Sciatic nerve (tissue), 2 donors: ENCODE results near the gene KCNN1. TPM values are rescaled to one million over a fixed set of nuclear protein-coding genes. Genes with fewer than 3 reads are reported as not detected.

ENCODE experiments used
- ATAC-seq: fragments of 200-7000 bp; cut with Tn5 transposase; one replicate; pipeline ENCODE4 v1.9.1; 2020; ENCODE audit warnings: mild to moderate bottlenecking, moderate library complexity
- DNase-seq: peaks from one replicate; pipeline ENCODE4 v3.0.0-alpha.2; 2020; ENCODE audit warnings: low spot score
- intact Hi-C: fragments of 100-400 bp; cut with DNase I; formaldehyde crosslinking; loops from one replicate; pipeline ENCODE4 v1.14.2; 2022
- total RNA-seq: library from RNA; stranded (reverse); fragmentation: NEBNext Ultra II Directional; extraction: Animal tissue kit (Norgen Biotek cat#: 25700); gene quantifications from one replicate; pipeline ENCODE4 v1.2.1, GENCODE V29; 2021
- donor health status: DM: no; HTN: no; CAD: no.
- donor health status: DM: no; HTN: no; CAD: no.

The KCNN1 gene
- total RNA-seq, 1 donor from 2014 or later: 1.4 TPM

GRCh38 chr19:17944301-17944700 is 22.6 kb upstream of the KCNN1 start:
- intact Hi-C loops: no loop called here
- no peak for ATAC-seq
- DNase-seq: no peak

DNA sequence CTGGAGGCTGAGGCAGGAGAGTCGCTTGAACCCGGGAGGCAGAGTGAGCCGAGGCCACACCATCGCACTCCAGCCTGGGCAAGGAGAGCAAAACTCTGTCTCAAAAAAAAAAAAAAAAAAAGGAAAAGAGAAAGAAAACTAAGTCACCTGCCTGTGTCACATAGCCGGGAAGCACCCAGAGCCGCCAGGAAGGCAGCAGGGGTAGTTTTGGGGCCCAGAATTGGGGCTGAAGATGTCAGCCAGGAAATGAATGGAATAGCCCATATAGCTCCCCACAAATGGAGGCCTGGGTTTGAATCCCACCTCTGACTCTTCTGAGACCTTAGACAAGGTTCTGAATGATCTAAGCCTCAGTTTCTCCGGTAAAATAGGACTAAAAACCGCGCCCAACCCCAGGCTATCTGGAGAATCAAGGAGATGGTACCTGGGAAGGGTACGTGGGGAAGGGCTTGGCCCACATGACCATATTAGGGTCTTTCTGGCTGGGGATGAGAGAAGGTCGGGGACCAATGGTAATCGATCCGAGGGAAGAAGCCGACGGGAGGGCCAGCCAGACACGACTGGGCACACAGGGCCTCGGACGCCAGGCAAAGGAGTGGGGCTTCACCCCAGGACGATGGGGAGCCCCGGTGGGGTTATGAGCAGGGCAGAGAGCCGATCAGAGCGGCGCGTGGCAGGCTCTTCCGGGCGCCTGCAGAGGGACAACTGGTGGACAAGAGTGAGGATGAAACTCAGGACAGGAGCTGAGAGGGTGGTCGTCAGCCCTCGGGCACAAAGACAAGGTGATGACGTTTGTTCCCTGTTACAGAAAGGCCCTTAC is 19.7 kb upstream of the KCNN1 start:
- intact Hi-C loops: no loop called here
- ATAC-seq (peak; percentile 54), DNase-seq (no peak)

DNA sequence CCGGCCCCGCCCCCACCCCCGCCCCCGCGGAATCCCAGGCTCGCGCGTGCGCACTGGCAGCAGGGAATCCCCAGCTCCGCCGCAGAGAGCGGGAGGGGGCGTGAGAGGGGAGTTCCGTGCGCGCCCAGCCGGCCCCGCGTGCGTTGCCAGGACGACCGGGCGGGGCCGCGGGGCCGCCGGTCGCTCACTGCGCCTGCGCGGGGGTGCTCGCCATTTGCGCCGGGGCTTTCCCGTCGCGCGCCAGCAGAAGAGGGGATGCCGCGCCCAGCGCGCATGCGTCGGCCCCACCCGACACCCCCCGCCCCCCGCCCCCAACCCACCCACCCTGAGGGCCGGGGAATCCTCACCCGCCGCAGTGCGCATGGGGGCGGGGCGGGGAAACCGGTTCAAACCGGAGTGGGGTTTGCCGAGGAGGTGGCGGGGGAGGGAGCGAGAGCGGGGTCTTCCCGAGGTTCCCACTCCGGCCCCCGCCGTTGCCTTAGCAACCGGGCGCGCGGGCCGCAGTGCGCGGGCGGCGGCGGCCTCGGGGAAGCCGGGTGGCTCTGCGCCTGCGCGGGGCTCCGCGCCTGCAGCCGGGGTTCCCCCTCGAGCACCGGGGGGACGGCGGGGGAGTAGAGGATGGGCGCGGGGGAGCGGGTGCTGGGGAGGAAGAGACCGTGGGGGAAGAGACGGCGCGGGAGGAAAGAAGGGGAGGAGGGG is 18.9 kb upstream of the KCNN1 start:
- peak; percentile 95 for DNase-seq
- intact Hi-C loops: no loop called here
- peak; percentile 89 for ATAC-seq

DNA sequence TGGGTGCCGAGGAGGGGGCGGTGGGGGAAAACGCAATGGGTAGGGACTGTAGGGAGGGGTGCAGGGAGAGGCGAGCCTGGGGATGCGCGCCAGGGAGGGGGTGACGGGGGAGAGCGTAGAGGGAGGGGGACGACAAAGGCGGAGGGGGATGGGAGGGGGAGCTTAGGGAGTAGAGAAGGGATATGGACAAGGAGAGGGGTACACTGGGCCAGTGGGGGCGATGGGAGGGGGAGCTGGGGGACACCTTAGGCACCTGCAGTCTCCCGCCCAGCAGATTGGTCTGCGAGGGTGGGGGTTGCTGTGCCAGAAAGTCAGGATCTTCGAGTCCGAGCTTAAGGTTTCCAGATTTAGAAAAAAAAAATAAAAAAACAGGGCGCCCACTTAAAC is 18.4 kb upstream of the KCNN1 start:
- intact Hi-C loops: no loop called here

GRCh38 chr19:17948931-17949930 is 17.7 kb upstream of the KCNN1 start:
- intact Hi-C loops: no loop called here
- DNase-seq: no peak
- no peak for ATAC-seq

More for the DNA sequence above, 18.4 kb upstream of the KCNN1 start:
- DNase-seq: no peak
- no peak for ATAC-seq

- ATAC-seq: no peak
- intact Hi-C loops: no loop called here
- no peak for DNase-seq
Measured at GRCh38 chr19:17949956-17950309, 17.0 kb upstream of the KCNN1 start.

- intact Hi-C loops: no loop called here
- DNase-seq: no peak
- ATAC-seq: no peak
Measured at GRCh38 chr19:17950310-17951156, 16.4 kb upstream of the KCNN1 start.

GRCh38 chr19:17951157-17951989 is 15.5 kb upstream of the KCNN1 start:
- no peak for DNase-seq
- intact Hi-C loops: no loop called here
- no peak for ATAC-seq

DNA sequence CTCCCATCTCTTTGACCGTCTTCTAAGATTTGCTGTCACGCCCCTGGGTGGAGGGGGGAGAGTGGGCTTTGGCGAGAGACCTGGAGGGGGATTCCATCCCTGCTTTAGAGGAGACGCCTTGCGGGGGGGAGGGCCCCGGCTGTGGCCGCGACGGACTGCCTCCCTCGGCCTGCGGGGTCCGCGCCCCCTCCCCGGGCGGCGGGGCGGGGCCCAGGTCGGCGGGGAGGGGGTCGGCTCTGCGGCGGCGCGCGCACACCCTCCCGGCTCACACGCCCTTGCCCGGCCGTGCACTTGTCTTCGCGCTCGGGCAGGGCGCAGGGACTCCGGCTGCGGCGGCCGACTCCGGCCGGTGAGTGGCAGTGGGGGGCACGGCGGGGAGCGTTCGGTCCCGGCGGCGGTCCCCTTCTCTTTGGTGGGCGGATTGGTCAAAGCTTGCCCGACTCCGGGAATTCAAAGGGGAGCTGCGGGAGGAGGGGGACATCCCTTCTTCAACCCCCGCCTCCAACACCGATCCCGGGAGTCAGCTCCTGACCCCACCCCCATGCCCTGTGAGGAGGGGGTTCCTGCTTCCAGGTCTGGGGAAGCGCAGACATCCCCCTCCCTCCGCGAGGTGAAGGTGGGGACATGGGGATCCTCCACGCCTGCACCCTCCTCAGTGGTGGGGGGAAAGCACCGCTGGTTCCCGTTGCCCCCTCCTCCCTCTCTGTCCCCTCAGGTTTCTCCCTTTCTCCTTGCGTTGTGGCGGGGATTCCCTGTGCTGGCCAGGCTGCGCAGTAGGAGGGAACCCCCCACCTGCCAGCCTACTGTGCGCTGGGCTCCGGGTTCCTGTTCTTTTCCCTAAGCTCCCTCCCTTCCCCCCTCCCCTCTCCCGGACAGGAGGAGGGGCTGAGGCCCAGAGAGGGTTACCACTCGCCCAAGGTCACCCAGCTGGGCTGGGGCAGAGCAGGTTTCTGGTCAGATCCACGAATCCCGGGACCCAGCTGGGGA is 14.6 kb upstream of the KCNN1 start:
- no peak for ATAC-seq
- intact Hi-C loops: no loop called here
- DNase-seq: no peak

DNA sequence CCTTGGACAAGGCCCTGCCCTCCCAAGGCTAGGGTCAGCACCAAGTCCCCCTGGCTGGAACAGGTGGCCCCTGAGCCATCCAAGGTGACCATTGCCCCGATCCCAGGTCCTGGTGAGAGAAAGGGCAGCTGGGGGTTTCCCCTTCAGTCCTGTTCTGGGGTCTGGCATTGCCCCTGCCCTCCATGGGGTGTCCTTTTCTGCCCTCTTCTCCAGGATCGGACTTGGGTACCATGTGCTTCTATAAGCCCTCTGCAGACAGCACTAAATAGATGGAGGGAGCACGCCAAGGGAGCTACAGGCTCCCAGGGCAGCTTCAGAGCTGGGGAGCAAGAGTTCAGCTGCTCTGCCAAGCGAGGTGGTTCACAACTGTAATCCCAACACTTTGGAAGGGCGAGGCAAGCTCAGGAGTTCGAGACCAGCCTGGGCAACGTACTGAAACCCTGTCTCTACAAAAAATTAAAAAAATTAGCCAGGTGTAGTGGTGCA is 13.5 kb upstream of the KCNN1 start:
- ATAC-seq (no peak), DNase-seq (no peak)
- intact Hi-C loops: no loop called here

DNA sequence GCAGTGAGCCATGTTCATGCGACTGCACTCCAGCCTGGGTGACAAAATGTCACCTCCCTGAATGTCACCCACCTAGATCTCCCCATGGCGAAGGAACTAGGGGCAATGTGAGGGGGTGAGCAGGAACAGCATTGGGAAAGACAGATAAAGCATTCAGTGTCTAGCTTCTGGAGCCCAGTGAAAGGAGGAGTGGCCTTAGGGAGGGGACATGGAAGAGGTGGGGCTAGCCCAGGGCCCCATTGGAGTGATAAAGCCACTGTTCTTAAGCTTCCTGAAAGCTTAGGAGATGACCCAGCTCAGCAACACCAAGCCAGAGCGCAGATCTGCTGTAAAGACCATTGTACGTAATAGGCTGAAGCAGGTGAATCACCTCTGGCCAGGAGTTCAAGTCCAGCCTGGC is 13.0 kb upstream of the KCNN1 start:
- intact Hi-C loops: no loop called here
- no peak for DNase-seq
- no peak for ATAC-seq

DNA sequence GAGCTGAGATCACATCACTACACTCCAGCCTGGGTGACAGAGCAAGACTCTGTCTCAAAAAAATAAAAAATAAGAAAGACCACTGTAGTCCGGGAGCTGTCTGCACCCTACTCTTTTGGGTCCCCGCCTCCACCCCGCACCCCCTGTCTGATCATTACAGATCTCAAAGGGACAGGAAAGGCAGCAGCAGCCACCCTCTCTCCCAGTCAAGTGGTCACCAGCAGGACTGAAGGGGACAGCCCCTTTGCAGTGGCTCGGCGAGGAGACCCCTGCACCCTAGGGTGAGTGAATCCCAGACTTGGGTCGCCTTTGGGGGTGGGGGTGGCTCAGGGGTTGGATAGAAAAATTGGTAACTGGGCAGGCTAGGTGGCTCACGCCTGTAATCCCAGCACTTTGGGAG is 12.5 kb upstream of the KCNN1 start:
- DNase-seq (no peak), ATAC-seq (no peak)
- intact Hi-C loops: no loop called here

DNA sequence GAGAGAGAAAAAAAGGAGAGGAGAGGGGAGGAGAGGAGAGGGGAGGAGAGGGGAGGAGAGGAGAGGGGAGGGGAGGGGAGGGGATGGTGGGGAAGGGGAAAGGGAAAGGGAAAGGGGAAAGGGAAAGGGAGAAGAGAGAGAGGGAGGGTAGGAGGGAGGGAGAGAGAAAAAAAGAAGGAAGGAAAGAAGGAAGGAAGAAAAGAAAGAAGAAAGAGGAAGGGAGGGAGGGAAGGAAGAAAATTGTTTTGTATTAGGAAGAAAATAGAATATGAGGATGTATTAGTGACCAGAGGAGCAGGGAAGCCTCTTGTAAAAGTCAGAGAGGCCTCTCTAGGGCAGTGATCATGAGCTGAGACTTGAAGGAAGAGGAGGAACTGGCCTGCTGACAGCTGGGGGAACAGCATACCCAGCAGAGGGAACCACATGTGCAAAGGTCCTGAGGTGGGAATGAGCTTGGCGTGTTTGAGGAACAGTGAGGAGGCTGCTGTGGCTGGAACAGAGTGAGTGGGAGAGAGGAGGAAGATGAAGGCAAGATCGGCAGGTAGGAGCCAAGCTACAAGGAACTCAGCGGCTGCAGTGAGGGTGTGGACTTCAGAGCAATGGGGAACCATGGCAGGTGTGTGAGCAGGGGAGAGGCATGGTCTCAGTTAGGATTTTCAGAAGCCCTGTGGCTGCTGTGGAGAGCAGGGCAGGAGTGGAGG is 9.6 kb upstream of the KCNN1 start:
- no peak for ATAC-seq
- intact Hi-C loops: no loop called here
- DNase-seq: no peak

DNA sequence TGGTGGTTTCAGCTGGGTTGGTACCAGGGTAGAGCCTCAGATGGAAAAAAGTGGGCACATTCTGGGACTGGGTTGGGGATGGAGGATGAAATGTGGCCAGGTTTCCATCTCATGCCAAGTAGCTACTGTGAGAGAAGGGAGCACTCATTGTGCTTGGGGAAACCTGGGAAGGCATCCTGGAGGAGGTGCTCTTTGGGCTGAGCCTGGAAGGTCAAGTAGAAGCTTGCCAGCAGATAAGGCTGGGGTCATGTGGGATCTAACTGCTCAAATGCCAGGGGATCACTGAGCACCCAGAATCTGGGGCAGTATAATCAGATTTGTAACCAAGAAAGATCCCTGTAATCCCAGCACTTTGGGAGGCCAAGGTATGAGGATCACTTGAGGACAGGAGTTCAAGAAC is 9.0 kb upstream of the KCNN1 start:
- DNase-seq (no peak), ATAC-seq (no peak)
- intact Hi-C loops: no loop called here

GRCh38 chr19:17963936-17964691 is 2.8 kb upstream of the KCNN1 start:
- intact Hi-C loops: no loop called here
- DNase-seq (no peak), ATAC-seq (no peak)
